Activated effector memory CD4-positive, alpha-beta T cell treated with Interleukin-2 at 50 U/mL for 16 hours (primary cell): ENCODE measurements around the gene FIBCD1.

Source experiments
- DNase-seq: peaks from one replicate; pipeline ENCODE4 v3.0.0-alpha.2; 2020

Gene FIBCD1

GRCh38 chr9:130954317-130954716, 15.3 kb upstream of the FIBCD1 start:
- no peak for DNase-seq

- DNase-seq: no peak
Observed at GRCh38 chr9:130952065-130952762, 13.2 kb upstream of the FIBCD1 start.

- DNase-seq: no peak
Observed at GRCh38 chr9:130950039-130950311, 10.9 kb upstream of the FIBCD1 start.

- no peak for DNase-seq
Observed at GRCh38 chr9:130949188-130950038, 10.4 kb upstream of the FIBCD1 start.

- no peak for DNase-seq
Observed at GRCh38 chr9:130948266-130948665, 9.2 kb upstream of the FIBCD1 start.

GRCh38 chr9:130947618-130948140, 8.6 kb upstream of the FIBCD1 start:
- DNase-seq: no peak

- no peak for DNase-seq
Observed at GRCh38 chr9:130946766-130947617, 7.9 kb upstream of the FIBCD1 start.

GRCh38 chr9:130945173-130945572, 6.1 kb upstream of the FIBCD1 start:
- DNase-seq: no peak

- no peak for DNase-seq
Observed at GRCh38 chr9:130944510-130945058, 5.5 kb upstream of the FIBCD1 start.

- no peak for DNase-seq
Observed at GRCh38 chr9:130943777-130944176, 4.7 kb upstream of the FIBCD1 start.

GRCh38 chr9:130943221-130943620, 4.2 kb upstream of the FIBCD1 start:
- no peak for DNase-seq

GRCh38 chr9:130942679-130943078, 3.6 kb upstream of the FIBCD1 start:
- no peak for DNase-seq

GRCh38 chr9:130942084-130942483, 3.0 kb upstream of the FIBCD1 start:
- DNase-seq: no peak

- DNase-seq: peak; percentile 64
Observed at GRCh38 chr9:130940693-130941576, 1.9 kb upstream of the FIBCD1 start.

GRCh38 chr9:130940027-130940549, 1.0 kb upstream of the FIBCD1 start:
- DNase-seq: no peak

GRCh38 chr9:130939405-130940026, 469 bp upstream of the FIBCD1 start:
- DNase-seq: no peak

GRCh38 chr9:130938184-130938651, 829 bp downstream of the FIBCD1 start:
- no peak for DNase-seq

GRCh38 chr9:130937146-130938076, 1.6 kb downstream of the FIBCD1 start:
- no peak for DNase-seq

- DNase-seq: no peak
Observed at GRCh38 chr9:130936285-130937117, 2.5 kb downstream of the FIBCD1 start.
